Liver (tissue), 3 donors: ENCODE data around the gene FASTK.

Experiments used
- FOXA1 ChIP-seq: IDR thresholded peaks from 2 replicates; pipeline ENCODE4 v1.6.1; 2016; ENCODE audit warnings: antibody characterized with exemption
- HNF4A ChIP-seq, 2 donors: conservative IDR thresholded peaks; 2 replicates each; pipeline ENCODE4 v1.6.1; 2016; ENCODE audit warnings: antibody characterized with exemption in 2 of 2, mild to moderate bottlenecking in 2 of 2
- TF ChIP-seq, protein P1 (sequence below): fragments of 150-350 bp; IDR thresholded peaks from 2 replicates; pipeline ENCODE4 v1.5.1; 2017; ENCODE audit warnings: improper control_type of control experiment, low read depth, low read length; ENCODE audit not compliant: missing input control
- TF ChIP-seq, protein P2 (sequence below): IDR thresholded peaks from 2 replicates; pipeline ENCODE4 v1.6.1; 2016; ENCODE audit warnings: antibody characterized with exemption
- TF ChIP-seq, protein P3 (sequence below): IDR thresholded peaks from 2 replicates; pipeline ENCODE4 v1.6.1; 2016; ENCODE audit warnings: antibody characterized with exemption
- donor health status: healthy.
- donor health status: healthy.

DNA sequence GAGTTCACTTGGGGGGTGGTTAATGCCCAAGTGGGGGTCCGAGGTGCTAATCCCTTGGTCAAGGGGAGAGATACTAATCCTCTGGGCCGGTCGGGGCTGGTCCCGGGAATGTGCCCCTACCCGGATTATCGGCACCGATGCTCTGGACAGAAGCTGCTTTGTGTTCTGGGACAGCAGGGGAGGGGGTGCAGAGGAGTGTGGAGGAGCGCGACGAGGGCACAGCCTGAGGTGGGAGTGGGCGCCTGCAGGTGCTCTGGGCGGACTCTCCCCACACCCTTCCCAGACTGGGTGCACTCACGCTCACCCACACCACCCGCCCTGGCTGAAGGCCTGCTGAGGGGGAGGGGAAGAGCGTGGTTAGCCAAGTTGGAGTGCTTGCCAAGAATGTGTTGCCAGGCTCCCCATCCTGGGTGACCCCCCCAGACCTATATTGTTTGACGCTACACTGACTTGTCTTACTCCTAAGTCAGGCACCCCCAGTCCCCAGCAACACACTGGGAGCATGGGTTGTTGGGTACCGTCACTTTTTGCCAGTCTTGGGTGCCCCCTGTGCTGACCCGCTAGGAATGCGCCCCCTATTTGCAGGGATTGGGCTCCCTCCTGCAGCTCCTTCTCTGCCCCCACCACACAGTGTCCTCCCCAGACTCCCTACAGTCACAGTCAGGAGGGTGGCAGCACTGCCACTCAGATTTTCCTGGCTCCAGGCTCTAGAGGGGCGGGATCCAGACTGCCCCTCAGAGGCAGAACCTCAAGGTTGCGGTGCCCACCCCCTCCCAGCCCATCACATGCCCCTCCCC, 20.0 kb downstream of the FASTK start:
- TF ChIP-seq, protein P1, sequence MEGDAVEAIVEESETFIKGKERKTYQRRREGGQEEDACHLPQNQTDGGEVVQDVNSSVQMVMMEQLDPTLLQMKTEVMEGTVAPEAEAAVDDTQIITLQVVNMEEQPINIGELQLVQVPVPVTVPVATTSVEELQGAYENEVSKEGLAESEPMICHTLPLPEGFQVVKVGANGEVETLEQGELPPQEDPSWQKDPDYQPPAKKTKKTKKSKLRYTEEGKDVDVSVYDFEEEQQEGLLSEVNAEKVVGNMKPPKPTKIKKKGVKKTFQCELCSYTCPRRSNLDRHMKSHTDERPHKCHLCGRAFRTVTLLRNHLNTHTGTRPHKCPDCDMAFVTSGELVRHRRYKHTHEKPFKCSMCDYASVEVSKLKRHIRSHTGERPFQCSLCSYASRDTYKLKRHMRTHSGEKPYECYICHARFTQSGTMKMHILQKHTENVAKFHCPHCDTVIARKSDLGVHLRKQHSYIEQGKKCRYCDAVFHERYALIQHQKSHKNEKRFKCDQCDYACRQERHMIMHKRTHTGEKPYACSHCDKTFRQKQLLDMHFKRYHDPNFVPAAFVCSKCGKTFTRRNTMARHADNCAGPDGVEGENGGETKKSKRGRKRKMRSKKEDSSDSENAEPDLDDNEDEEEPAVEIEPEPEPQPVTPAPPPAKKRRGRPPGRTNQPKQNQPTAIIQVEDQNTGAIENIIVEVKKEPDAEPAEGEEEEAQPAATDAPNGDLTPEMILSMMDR: no peak
- no peak for TF ChIP-seq HNF4A (conservative IDR thresholded peaks at IDR 0.05)
- no peak for TF ChIP-seq FOXA1
- TF ChIP-seq, protein P2, sequence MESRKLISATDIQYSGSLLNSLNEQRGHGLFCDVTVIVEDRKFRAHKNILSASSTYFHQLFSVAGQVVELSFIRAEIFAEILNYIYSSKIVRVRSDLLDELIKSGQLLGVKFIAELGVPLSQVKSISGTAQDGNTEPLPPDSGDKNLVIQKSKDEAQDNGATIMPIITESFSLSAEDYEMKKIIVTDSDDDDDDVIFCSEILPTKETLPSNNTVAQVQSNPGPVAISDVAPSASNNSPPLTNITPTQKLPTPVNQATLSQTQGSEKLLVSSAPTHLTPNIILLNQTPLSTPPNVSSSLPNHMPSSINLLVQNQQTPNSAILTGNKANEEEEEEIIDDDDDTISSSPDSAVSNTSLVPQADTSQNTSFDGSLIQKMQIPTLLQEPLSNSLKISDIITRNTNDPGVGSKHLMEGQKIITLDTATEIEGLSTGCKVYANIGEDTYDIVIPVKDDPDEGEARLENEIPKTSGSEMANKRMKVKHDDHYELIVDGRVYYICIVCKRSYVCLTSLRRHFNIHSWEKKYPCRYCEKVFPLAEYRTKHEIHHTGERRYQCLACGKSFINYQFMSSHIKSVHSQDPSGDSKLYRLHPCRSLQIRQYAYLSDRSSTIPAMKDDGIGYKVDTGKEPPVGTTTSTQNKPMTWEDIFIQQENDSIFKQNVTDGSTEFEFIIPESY: no peak
- TF ChIP-seq, protein P3, sequence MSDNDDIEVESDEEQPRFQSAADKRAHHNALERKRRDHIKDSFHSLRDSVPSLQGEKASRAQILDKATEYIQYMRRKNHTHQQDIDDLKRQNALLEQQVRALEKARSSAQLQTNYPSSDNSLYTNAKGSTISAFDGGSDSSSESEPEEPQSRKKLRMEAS: no peak
